Kidney epithelial cell (primary cell): Measurements from ENCODE around the gene GADD45G. TPM values are rescaled to one million over a fixed set of nuclear protein-coding genes. Genes with fewer than 3 reads are reported as not detected.

Source experiments
- DNase-seq: peaks from one replicate; pipeline ENCODE4 v3.0.0-alpha.2; 2010; ENCODE audit warnings: low read depth
- H3K27me3 ChIP-seq: 2 replicates; pipeline ENCODE4 v1.6.0; 2011; ENCODE audit warnings: low read length; ENCODE audit not compliant: control insufficient read depth, insufficient read depth
- H3K36me3 ChIP-seq: 2 replicates; pipeline ENCODE4 v1.5.1; 2011; ENCODE audit warnings: low read length; ENCODE audit not compliant: control insufficient read depth, insufficient read depth
- H3K4me3 ChIP-seq: 2 replicates; pipeline ENCODE4 v1.5.1; 2011; ENCODE audit warnings: low read depth, mild to moderate bottlenecking, control low read depth, low read length
- total RNA-seq: library from RNA; depleted of rRNA; stranded (reverse); fragments of >200 nt; gene quantifications from 2 replicates; pipeline ENCODE4 v1.2.3, GENCODE V29; 2015
- TF ChIP-seq, protein P1 (sequence below): IDR thresholded peaks from 2 replicates; pipeline ENCODE4 v1.5.1; 2011; ENCODE audit warnings: mild to moderate bottlenecking, moderate library complexity, low read length, control low read depth, inconsistent platforms; ENCODE audit not compliant: insufficient read depth, poor library complexity, severe bottlenecking

GADD45G gene
- total RNA-seq, 1 donor from 2014 or later, result 2.2 TPM

DNA sequence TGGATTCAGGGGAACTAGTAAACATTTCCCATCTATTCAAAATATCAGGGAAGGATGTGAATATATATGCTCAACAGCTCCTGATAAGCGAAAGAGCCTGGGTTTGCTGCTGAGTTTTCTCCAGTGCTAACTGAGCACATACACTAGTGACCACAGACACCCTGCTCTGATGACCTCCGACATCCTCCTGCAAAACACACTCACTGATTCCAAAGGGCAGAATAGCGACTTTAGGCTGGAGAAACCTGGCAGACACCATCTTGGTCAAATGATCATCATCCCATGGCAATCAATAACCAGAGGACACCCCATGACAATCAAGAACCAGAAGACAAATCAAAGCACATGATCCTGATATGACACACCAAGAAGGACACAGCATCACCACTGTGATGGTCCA is 9.2 kb upstream of the GADD45G start:
- peaks cover 18% of the 10 kb centered on the region for H3K27me3 ChIP-seq
- DNase-seq, result no peak
- H3K4me3 ChIP-seq, result no peak overlapping the region
- no peaks in the 10 kb centered on the region for H3K36me3 ChIP-seq
- TF ChIP-seq, protein P1, sequence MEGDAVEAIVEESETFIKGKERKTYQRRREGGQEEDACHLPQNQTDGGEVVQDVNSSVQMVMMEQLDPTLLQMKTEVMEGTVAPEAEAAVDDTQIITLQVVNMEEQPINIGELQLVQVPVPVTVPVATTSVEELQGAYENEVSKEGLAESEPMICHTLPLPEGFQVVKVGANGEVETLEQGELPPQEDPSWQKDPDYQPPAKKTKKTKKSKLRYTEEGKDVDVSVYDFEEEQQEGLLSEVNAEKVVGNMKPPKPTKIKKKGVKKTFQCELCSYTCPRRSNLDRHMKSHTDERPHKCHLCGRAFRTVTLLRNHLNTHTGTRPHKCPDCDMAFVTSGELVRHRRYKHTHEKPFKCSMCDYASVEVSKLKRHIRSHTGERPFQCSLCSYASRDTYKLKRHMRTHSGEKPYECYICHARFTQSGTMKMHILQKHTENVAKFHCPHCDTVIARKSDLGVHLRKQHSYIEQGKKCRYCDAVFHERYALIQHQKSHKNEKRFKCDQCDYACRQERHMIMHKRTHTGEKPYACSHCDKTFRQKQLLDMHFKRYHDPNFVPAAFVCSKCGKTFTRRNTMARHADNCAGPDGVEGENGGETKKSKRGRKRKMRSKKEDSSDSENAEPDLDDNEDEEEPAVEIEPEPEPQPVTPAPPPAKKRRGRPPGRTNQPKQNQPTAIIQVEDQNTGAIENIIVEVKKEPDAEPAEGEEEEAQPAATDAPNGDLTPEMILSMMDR, result no peak

DNA sequence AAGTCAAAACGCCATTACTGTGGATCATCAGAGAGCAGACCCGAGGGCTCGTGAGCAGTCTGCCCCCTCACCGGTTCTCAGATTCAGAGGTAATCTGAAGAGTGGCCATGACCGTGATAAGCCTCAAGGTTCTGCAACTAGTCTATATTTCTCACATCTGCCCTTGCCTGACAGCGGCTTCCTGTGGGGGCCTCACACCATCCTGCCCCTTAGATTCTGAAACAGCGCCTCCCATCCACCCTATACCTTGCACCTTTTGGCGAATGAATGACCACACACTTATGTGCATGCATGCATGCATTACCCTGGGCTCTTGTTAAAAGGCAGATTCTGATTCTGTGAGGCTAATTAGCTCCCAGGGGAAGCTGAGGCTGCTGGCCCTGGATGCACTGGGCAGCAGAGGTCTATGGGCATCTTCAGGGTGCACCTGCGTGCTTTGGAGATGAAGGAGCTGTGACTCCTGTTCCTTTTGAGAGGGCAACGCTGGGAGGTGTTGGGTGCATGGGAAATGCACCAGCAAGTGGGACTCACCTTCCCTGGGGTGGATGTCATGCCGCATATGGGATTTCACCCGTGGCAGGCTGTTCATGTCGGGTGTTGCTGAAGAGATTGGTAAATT is 7.8 kb upstream of the GADD45G start:
- peaks cover 15% of the 10 kb centered on the region for H3K27me3 ChIP-seq
- no peak overlapping the region for H3K4me3 ChIP-seq
- TF ChIP-seq, protein P1, result no peak
- no peak for DNase-seq
- H3K36me3 ChIP-seq, result no peaks in the 10 kb centered on the region

DNA sequence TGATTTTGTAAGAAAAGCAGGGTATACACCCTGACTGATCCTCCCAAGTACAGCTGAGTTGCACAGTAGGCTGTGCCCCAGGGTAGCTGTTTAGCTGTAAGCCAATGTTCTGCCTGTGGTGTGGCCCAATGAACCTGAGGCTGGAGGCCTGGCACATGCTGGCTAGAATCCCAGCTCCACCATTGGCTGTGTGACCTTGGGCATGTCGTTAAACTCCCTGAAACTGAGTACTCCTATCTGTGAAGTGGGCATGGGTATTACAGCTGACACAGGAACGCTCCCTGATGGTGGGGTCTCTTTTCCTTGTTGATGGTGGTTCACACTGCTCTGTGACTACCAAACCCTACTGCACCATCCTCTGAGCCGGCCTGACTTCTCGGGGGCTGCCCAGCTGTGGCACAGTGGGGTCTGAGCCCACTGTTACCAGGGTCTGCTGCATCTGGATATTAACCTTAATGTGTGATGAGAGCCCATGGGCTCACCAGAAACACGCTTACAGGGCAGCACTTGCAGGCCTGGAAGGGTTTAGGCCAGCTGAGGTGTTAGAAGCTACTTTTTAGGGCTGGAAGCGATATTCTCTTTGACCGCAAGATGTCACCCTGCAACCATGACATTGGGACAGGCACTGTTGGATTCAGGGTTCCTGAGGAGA is 7.0 kb upstream of the GADD45G start:
- TF ChIP-seq, protein P1, result peak; percentile 71
- DNase-seq, result no peak
- H3K36me3 ChIP-seq, result no peaks in the 10 kb centered on the region
- H3K4me3 ChIP-seq, result no peak overlapping the region
- H3K27me3 ChIP-seq, result peaks cover 15% of the 10 kb centered on the region

DNA sequence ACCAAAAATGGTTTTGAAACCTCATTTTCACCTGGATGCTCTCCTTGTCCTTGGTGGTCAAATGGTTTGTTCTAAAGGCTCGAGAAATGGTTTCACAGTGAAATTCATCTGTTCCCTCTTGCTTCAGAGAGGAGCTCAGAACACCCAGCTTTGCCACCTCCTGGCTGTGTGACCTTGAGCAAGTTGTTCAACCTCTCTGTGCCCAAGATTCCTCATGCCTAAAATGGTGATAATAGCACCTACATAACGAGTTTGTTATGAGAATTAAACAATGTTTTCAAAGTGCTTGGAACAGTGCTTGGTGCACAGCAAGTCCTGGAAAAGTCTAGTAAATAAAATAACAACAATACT is 6.5 kb upstream of the GADD45G start:
- Histone ChIP-seq H3K36me3 (no peaks in the 10 kb centered on the region), H3K4me3 (no peak overlapping the region), H3K27me3 (peaks cover 13% of the 10 kb centered on the region)
- TF ChIP-seq, protein P1, result no peak
- no peak for DNase-seq

DNA sequence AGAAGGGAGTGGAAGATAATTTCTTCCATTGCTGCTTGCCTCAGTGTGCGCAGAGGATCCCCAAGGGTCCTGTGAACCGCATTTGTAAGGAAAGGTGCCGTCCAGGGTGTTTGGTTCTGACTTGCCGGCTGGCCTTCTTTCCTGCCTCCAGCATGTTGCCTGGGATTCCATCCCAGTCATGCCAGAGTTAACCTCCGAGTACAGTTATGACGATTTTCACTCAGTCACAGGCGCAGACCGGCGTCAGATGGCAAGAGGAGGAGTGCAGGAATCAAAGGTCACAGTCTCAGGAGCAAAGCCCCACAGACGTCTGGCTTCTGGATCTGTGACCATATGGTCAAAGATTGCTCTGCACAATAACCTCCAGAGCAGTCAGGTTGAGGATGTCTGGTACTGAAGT is 5.9 kb upstream of the GADD45G start:
- Histone ChIP-seq H3K36me3 (no peaks in the 10 kb centered on the region), H3K27me3 (peaks cover 14% of the 10 kb centered on the region), H3K4me3 (no peak overlapping the region)
- TF ChIP-seq, protein P1, result no peak
- DNase-seq, result no peak

DNA sequence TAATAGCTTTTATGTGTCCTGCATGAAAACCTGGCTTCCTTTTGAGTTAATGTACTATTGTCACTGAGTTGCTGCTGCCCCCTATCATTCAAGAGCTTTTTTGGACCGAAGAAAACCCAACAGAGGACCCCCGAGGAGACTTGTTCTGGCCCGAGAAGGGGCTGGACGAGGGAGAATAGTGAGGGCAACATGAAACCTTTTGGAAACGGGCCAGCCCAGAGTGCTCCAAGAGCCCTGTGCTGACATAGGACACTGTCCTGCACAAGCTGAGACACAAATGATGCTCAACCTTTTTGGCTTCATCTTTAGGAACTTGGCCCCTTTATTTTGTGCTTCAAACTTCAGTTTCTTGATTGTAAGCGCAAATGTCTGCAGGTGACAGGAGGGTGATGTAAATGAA is 4.0 kb upstream of the GADD45G start:
- no peak for DNase-seq
- H3K27me3 ChIP-seq, result peaks cover 15% of the 10 kb centered on the region
- TF ChIP-seq, protein P1, result no peak
- H3K36me3 ChIP-seq, result no peaks in the 10 kb centered on the region
- no peak overlapping the region for H3K4me3 ChIP-seq
